ENCODE measurements around the gene RAPH1.

Gene RAPH1

GRCh38 chr2:203347375-203347774 is 187.7 kb downstream of the RAPH1 start:
- H3K4me3 ChIP-seq (ENCODE audit: low read length) = no peak overlapping the region
- no peaks in the 10 kb centered on the region for H3K9me3 ChIP-seq (replicated peaks; ENCODE audit: insufficient read depth, low read length)
- TF ChIP-seq CTCF (IDR thresholded peaks at IDR 0.05; ENCODE audit: low read length) (no peak), EZH2phosphoT487 (IDR thresholded peaks at IDR 0.05; ENCODE audit: low read length) (no peak), EZH2 (optimal IDR thresholded peaks at IDR 0.05; ENCODE audit: low read depth, low read length) (no peak)
- H3K9ac ChIP-seq (ENCODE audit: low read length) = no peak overlapping the region
- H3F3A ChIP-seq (ENCODE audit: insufficient read depth, low read length) = no peaks in the 10 kb centered on the region
- DNase-seq = no peak
- H2AFZ ChIP-seq (ENCODE audit: low read length) = no peak overlapping the region
- H3K4me1 ChIP-seq (ENCODE audit: low read length) = no peaks in the 10 kb centered on the region
- 0 out of 2 replicates have a peak, but pooled peaks cover 7% of the 10 kb centered on the region for H3K79me2 ChIP-seq (ENCODE audit: low read length)
- H3K36me3 ChIP-seq (replicated peaks; ENCODE audit: insufficient read depth, low read length) = no peaks in the 10 kb centered on the region
- H3K9me2 ChIP-seq (replicated peaks; ENCODE audit: insufficient read depth, low read length) = no peaks in the 10 kb centered on the region
- no peaks in the 10 kb centered on the region for H4K20me1 ChIP-seq (ENCODE audit: insufficient read depth, low read length)
- no peaks in the 10 kb centered on the region for H3K27me3 ChIP-seq (replicated peaks; ENCODE audit: insufficient read depth, low read length)
- H3K4me2 ChIP-seq (ENCODE audit: low read depth, low read length) = no peak overlapping the region
- H3K27ac ChIP-seq (ENCODE audit: low read length) = no peak overlapping the region

GRCh38 chr2:203346612-203347011 is 188.5 kb downstream of the RAPH1 start:
- Histone ChIP-seq H3K9me2 (replicated peaks; ENCODE audit: insufficient read depth, low read length) (no peaks in the 10 kb centered on the region), H2AFZ (ENCODE audit: low read length) (no peak overlapping the region), H4K20me1 (ENCODE audit: insufficient read depth, low read length) (no peaks in the 10 kb centered on the region), H3K27ac (ENCODE audit: low read length) (no peak overlapping the region), H3K27me3 (replicated peaks; ENCODE audit: insufficient read depth, low read length) (no peaks in the 10 kb centered on the region), H3K4me2 (ENCODE audit: low read depth, low read length) (no peak overlapping the region), H3K36me3 (replicated peaks; ENCODE audit: insufficient read depth, low read length) (no peaks in the 10 kb centered on the region), H3K9ac (ENCODE audit: low read length) (no peak overlapping the region), H3F3A (ENCODE audit: insufficient read depth, low read length) (no peaks in the 10 kb centered on the region), H3K79me2 (ENCODE audit: low read length) (0 out of 2 replicates have a peak, but pooled peaks cover 7% of the 10 kb centered on the region), H3K9me3 (replicated peaks; ENCODE audit: insufficient read depth, low read length) (no peaks in the 10 kb centered on the region), H3K4me3 (ENCODE audit: low read length) (no peak overlapping the region), H3K4me1 (ENCODE audit: low read length) (no peaks in the 10 kb centered on the region)
- no peak for TF ChIP-seq EZH2phosphoT487 (IDR thresholded peaks at IDR 0.05; ENCODE audit: low read length)
- no peak for TF ChIP-seq CTCF (IDR thresholded peaks at IDR 0.05; ENCODE audit: low read length)
- TF ChIP-seq EZH2 (optimal IDR thresholded peaks at IDR 0.05; ENCODE audit: low read depth, low read length) = no peak
- no peak for DNase-seq

GRCh38 chr2:203344667-203345066 is 190.4 kb downstream of the RAPH1 start:
- H2AFZ ChIP-seq (ENCODE audit: low read length) = no peak overlapping the region
- no peak overlapping the region for H3K27ac ChIP-seq (ENCODE audit: low read length)
- H3K4me3 ChIP-seq (ENCODE audit: low read length) = no peak overlapping the region
- no peaks in the 10 kb centered on the region for H3F3A ChIP-seq (ENCODE audit: insufficient read depth, low read length)
- TF ChIP-seq CTCF (IDR thresholded peaks at IDR 0.05; ENCODE audit: low read length) (no peak), EZH2phosphoT487 (IDR thresholded peaks at IDR 0.05; ENCODE audit: low read length) (no peak), EZH2 (optimal IDR thresholded peaks at IDR 0.05; ENCODE audit: low read depth, low read length) (no peak)
- no peaks in the 10 kb centered on the region for H3K36me3 ChIP-seq (replicated peaks; ENCODE audit: insufficient read depth, low read length)
- H3K9me3 ChIP-seq (replicated peaks; ENCODE audit: insufficient read depth, low read length) = no peaks in the 10 kb centered on the region
- H3K79me2 ChIP-seq (ENCODE audit: low read length) = 0 out of 2 replicates have a peak, but pooled peaks cover 3% of the 10 kb centered on the region
- H4K20me1 ChIP-seq (ENCODE audit: insufficient read depth, low read length) = no peaks in the 10 kb centered on the region
- no peaks in the 10 kb centered on the region for H3K9me2 ChIP-seq (replicated peaks; ENCODE audit: insufficient read depth, low read length)
- no peak for DNase-seq
- H3K4me1 ChIP-seq (ENCODE audit: low read length) = no peaks in the 10 kb centered on the region
- no peaks in the 10 kb centered on the region for H3K27me3 ChIP-seq (replicated peaks; ENCODE audit: insufficient read depth, low read length)
- H3K9ac ChIP-seq (ENCODE audit: low read length) = no peak overlapping the region
- no peak overlapping the region for H3K4me2 ChIP-seq (ENCODE audit: low read depth, low read length)

All from MM.1S (cell line).